Measurements from ENCODE around the gene A3GALT2.

A3GALT2 gene

GRCh38 chr1:33320619-33321165 is at the start of gene A3GALT2:
Gene A3GALT2 (minus strand): TSS chr1:33321098. CDS start chr1:33321098, 0 bp downstream.
- no peak for DNase-seq

- no peak for DNase-seq
These were observed 49.4 kb upstream of the A3GALT2 start for GRCh38 chr1:33370301-33370700.

- no peak for DNase-seq
These were observed 48.9 kb upstream of the A3GALT2 start for GRCh38 chr1:33369764-33370163.

- no peak for DNase-seq
These were observed 48.2 kb upstream of the A3GALT2 start for GRCh38 chr1:33369081-33369480.

GRCh38 chr1:33368431-33368830 is 47.5 kb upstream of the A3GALT2 start:
- DNase-seq, result no peak

- DNase-seq, result peak; percentile 86
These were observed 46.8 kb upstream of the A3GALT2 start for GRCh38 chr1:33367485-33368405.

GRCh38 chr1:33366762-33367484 is 46.0 kb upstream of the A3GALT2 start:
- no peak for DNase-seq

GRCh38 chr1:33365560-33365997 is 44.7 kb upstream of the A3GALT2 start:
- no peak for DNase-seq

GRCh38 chr1:33364565-33364918 is 43.6 kb upstream of the A3GALT2 start:
- no peak for DNase-seq

GRCh38 chr1:33363470-33363861 is 42.6 kb upstream of the A3GALT2 start:
- DNase-seq, result no peak

GRCh38 chr1:33363021-33363420 is 42.1 kb upstream of the A3GALT2 start:
- DNase-seq, result no peak

- DNase-seq, result no peak
These were observed 40.8 kb upstream of the A3GALT2 start for GRCh38 chr1:33361532-33362235.

GRCh38 chr1:33360367-33360766 is 39.5 kb upstream of the A3GALT2 start:
- no peak for DNase-seq

GRCh38 chr1:33359931-33360330 is 39.0 kb upstream of the A3GALT2 start:
- no peak for DNase-seq

GRCh38 chr1:33358795-33359503 is 38.1 kb upstream of the A3GALT2 start:
- no peak for DNase-seq

GRCh38 chr1:33358114-33358794 is 37.4 kb upstream of the A3GALT2 start:
- no peak for DNase-seq

- DNase-seq, result no peak
These were observed 36.2 kb upstream of the A3GALT2 start for GRCh38 chr1:33357099-33357498.

- DNase-seq, result no peak
These were observed 33.9 kb upstream of the A3GALT2 start for GRCh38 chr1:33354707-33355316.

- no peak for DNase-seq
These were observed 32.6 kb upstream of the A3GALT2 start for GRCh38 chr1:33353531-33353930.

- DNase-seq, result no peak
These were observed 30.4 kb upstream of the A3GALT2 start for GRCh38 chr1:33351281-33351660.

GRCh38 chr1:33350611-33351280 is 29.8 kb upstream of the A3GALT2 start:
- DNase-seq, result no peak
